K562 (cell line): ENCODE data around the gene TTC27. TPM values are rescaled to one million over a fixed set of nuclear protein-coding genes. Genes with fewer than 3 reads are reported as not detected.

ENCODE experiments used
- ATAC-seq: fragments of 200-7000 bp; cut with Tn5 transposase; 3 replicates; pipeline ENCODE4 v1.9.1; 2020; ENCODE audit warnings: moderate library complexity
- BruUV-seq: library from RNA; stranded (reverse); fragments of 400-500 nt; replicated peaks from 2 replicates; lab custom pipeline; 2021; lab: Mats Ljungman, UMichigan
- CTCF ChIA-PET: fragments of 300-600 bp; formaldehyde crosslinking; extraction: SDS; loops from one replicate; lab custom pipeline; 2021; ENCODE audit warnings: low intra/inter-chr PET ratio; lab: Yijun Ruan, JAX
- POLR2A ChIA-PET: fragments of 300-600, 350-650 bp; sonication (Branson Sonifier 250); formaldehyde crosslinking; extraction: SDS; loops from one replicate; lab custom pipeline; 2021; ENCODE audit warnings: antibody characterized with exemption, inconsistent platforms; lab: Yijun Ruan, JAX
- DNase-seq, 4 experiments: peaks; one replicate each; pipeline versions ENCODE4 v3.0.0 to v3.0.0-alpha.2; 2011 to 2018; ENCODE audit warnings: low spot score in 3 of 4, mixed read lengths in 3 of 4; ENCODE audit errors: extremely low read depth in 1 of 4
- FAIRE-seq: peaks from 2 replicates; lab custom pipeline; 2011; peaks lifted over from hg19 to GRCh38; lab: Jason Lieb, UNC
- H2AFZ ChIP-seq: 2 replicates; pipeline ENCODE4 v1.6.0; 2011; ENCODE audit warnings: low read depth, low read length, control low read depth, inconsistent platforms
- H3K27ac ChIP-seq: fragments of 200-600 bp; 3 replicates; pipeline ENCODE4 v1.8.0; 2011; ENCODE audit warnings: low read depth, mild to moderate bottlenecking, control low read depth, inconsistent platforms, low read length, moderate library complexity, mixed read lengths; ENCODE audit errors: extremely low read depth
- H3K27me3 ChIP-seq, 2 experiments: fragments of 300-600 bp in 1 of 2; 2 replicates in 1 of 2; 3 replicates in 1 of 2; pipeline versions ENCODE4 v1.6.0 to v1.8.0; 2011; ENCODE audit warnings: inconsistent platforms in 2 of 2, low read length in 2 of 2, mild to moderate bottlenecking in 1 of 2, mixed read lengths in 1 of 2, moderate library complexity in 1 of 2; ENCODE audit not compliant: control insufficient read depth in 2 of 2, insufficient read depth in 2 of 2
- H3K36me3 ChIP-seq: fragments of 300-600 bp; 3 replicates; pipeline ENCODE4 v1.8.0; 2011; ENCODE audit warnings: mild to moderate bottlenecking, low read length, inconsistent platforms; ENCODE audit not compliant: control insufficient read depth, insufficient read depth
- H3K4me1 ChIP-seq, 2 experiments: fragments of 200-600 bp in 1 of 2; replicated peaks in 1 of 2; 2 replicates in 1 of 2; 3 replicates in 1 of 2; pipeline versions ENCODE4 v1.5.1 to v1.8.0; 2011; ENCODE audit warnings: inconsistent platforms in 2 of 2, low read length in 2 of 2, mild to moderate bottlenecking in 1 of 2, mixed read lengths in 1 of 2, moderate library complexity in 1 of 2; ENCODE audit not compliant: control insufficient read depth in 2 of 2, insufficient read depth in 2 of 2
- H3K4me2 ChIP-seq: 2 replicates; pipeline ENCODE4 v1.6.1; 2011; ENCODE audit warnings: low read length, control low read depth, inconsistent platforms, mixed read lengths; ENCODE audit not compliant: insufficient read depth
- H3K4me3 ChIP-seq: fragments of 200-600 bp; sonication (generic), shearing (Covaris generic); 2 replicates; pipeline ENCODE4 v1.5.1; 2016; ENCODE audit warnings: control low read depth, inconsistent platforms
- H3K79me2 ChIP-seq: fragments of 200-600 bp; 3 replicates; pipeline ENCODE4 v1.8.0; 2011; ENCODE audit warnings: low read length, inconsistent platforms; ENCODE audit not compliant: control insufficient read depth, insufficient read depth
- H3K9ac ChIP-seq, 2 experiments: 2 replicates each; pipeline versions ENCODE4 v1.6.0 to v1.6.1; 2011; ENCODE audit warnings: low read depth in 2 of 2, low read length in 2 of 2, control low read depth in 1 of 2, inconsistent platforms in 1 of 2, mild to moderate bottlenecking in 1 of 2, mixed read lengths in 1 of 2; ENCODE audit not compliant: insufficient read depth in 1 of 2
- H3K9me1 ChIP-seq: one replicate; pipeline ENCODE4 v1.6.0; 2011; ENCODE audit warnings: inconsistent platforms, mild to moderate bottlenecking, low read length, moderate library complexity; ENCODE audit not compliant: control insufficient read depth, insufficient read depth
- H3K9me3 ChIP-seq: replicated peaks from 2 replicates; pipeline ENCODE4 v1.5.1; 2011; ENCODE audit warnings: low read depth, low read length, inconsistent platforms; ENCODE audit not compliant: control insufficient read depth, insufficient read depth
- H4K20me1 ChIP-seq: replicated peaks from 2 replicates; pipeline ENCODE4 v1.6.1; 2011; ENCODE audit warnings: low read length, inconsistent platforms, mixed read lengths; ENCODE audit not compliant: control insufficient read depth, insufficient read depth
- ADNP ChIP-seq: fragments of 200-800 bp; sonication (Bioruptor generic); IDR thresholded peaks from 2 replicates; pipeline ENCODE4 v1.6.1; 2016; ENCODE audit warnings: missing genetic modification characterization, missing compliant biosample characterization
- ATF7 ChIP-seq: fragments of 450-650 bp; IDR thresholded peaks from 2 replicates; pipeline ENCODE4 v1.7.1; 2014; ENCODE audit warnings: mild to moderate bottlenecking, moderate library complexity
- EP400 ChIP-seq: fragments of 450-650 bp; IDR thresholded peaks from 2 replicates; pipeline ENCODE4 v1.6.1; 2017; ENCODE audit warnings: antibody characterized with exemption, mild to moderate bottlenecking, moderate library complexity
- FOXA3 ChIP-seq, 2 experiments: fragments of 450-650 bp in 1 of 2; sonication (generic) in 1 of 2; formaldehyde crosslinking; IDR thresholded peaks in 1 of 2; conservative IDR thresholded peaks in 1 of 2; 2 replicates each; pipeline versions ENCODE4 v1.4.0 to v1.8.0; 2020 to 2022; ENCODE audit warnings: mild to moderate bottlenecking in 2 of 2, missing genetic modification reagents in 1 of 2
- ILK ChIP-seq: fragments of 450-650 bp; IDR thresholded peaks from 2 replicates; pipeline ENCODE4 v1.6.1; 2016; ENCODE audit warnings: missing genetic modification characterization, low read depth, mild to moderate bottlenecking, missing compliant biosample characterization, moderate library complexity, borderline replicate concordance
- MAX ChIP-seq: sonication (generic); formaldehyde crosslinking; IDR thresholded peaks from 2 replicates; pipeline ENCODE4 v1.9.0; 2022; ENCODE audit warnings: mild to moderate bottlenecking, missing genetic modification reagents
- NCOA4 ChIP-seq: fragments of 450-650 bp; IDR thresholded peaks from 2 replicates; pipeline ENCODE4 v1.6.1; 2018; ENCODE audit warnings: mild to moderate bottlenecking; ENCODE audit not compliant: partially characterized antibody
- PTRF ChIP-seq: fragments of 450-650 bp; IDR thresholded peaks from 2 replicates; pipeline ENCODE4 v1.6.1; 2016; ENCODE audit warnings: mild to moderate bottlenecking, missing genetic modification characterization, missing compliant biosample characterization
- RNF2 ChIP-seq: sonication (generic); IDR thresholded peaks from 2 replicates; pipeline ENCODE4 v1.6.1; 2016
- SAP30 ChIP-seq: fragments of 200-600 bp; sonication (generic); IDR thresholded peaks from 2 replicates; pipeline ENCODE4 v1.6.1; 2012; ENCODE audit warnings: borderline replicate concordance, low read depth, mild to moderate bottlenecking, moderate library complexity, low read length, control low read depth, inconsistent platforms; ENCODE audit not compliant: insufficient read depth, poor library complexity, severe bottlenecking
- SMARCB1 ChIP-seq: IDR thresholded peaks from 2 replicates; pipeline ENCODE4 v1.6.1; 2011; ENCODE audit warnings: improper control_type of control experiment, low read depth; ENCODE audit not compliant: insufficient read length
- SREBF1 ChIP-seq: fragments of 150-350 bp; IDR thresholded peaks from 2 replicates; pipeline ENCODE4 v1.6.1; 2014; ENCODE audit warnings: antibody characterized with exemption, low read depth, low read length, borderline replicate concordance
- TCF3 ChIP-seq: sonication (generic); formaldehyde crosslinking; IDR thresholded peaks from 2 replicates; pipeline ENCODE4 v1.4.0; 2020; ENCODE audit warnings: mild to moderate bottlenecking, missing genetic modification reagents
- U2AF1 ChIP-seq: fragments of 200-400 bp; formaldehyde crosslinking; optimal IDR thresholded peaks from 2 replicates; pipeline ENCODE3; 2017; ENCODE audit warnings: mild to moderate bottlenecking, low read depth, low read length, moderate library complexity
- ZNF445 ChIP-seq: fragments of 250-450 bp; sonication (Bioruptor Pico); IDR thresholded peaks from 2 replicates; pipeline ENCODE4 v1.4.0; 2020; ENCODE audit warnings: low read depth, mild to moderate bottlenecking, moderate library complexity
- ZNF57 ChIP-seq: fragments of 450-650 bp; formaldehyde crosslinking; IDR thresholded peaks from 2 replicates; pipeline ENCODE4 v1.4.0; 2020; ENCODE audit warnings: mild to moderate bottlenecking, moderate library complexity
- WGBS: fragments of 100-300 bp; shearing (Covaris generic); methylation state at CpG from one replicate; pipeline ENCODE4 v1.1.6; 2016; ENCODE audit warnings: low coverage, mixed read lengths; ENCODE audit not compliant: insufficient coverage; ENCODE audit errors: missing lambda C conversion rate; 5-methylcytosine and 5-hydroxymethylcytosine counted together
- in situ Hi-C: fragments of 300-500 bp; cut with MboI; formaldehyde crosslinking; loops from 4 replicates; pipeline ENCODE4 v1.15.0; 2018; ENCODE audit warnings: inconsistent platforms, mixed read lengths
- intact Hi-C: fragments of 100-400 bp; cut with micrococcal nuclease; formaldehyde crosslinking; loops from 2 replicates; pipeline ENCODE4 v1.14.2; 2022
- polyA plus RNA-seq, 8 experiments: library from polyadenylated mRNA; depleted of rRNA in 4 of 8; stranded (reverse) in 5 of 8; unstranded in 3 of 8; fragments of >200 nt; fragmentation: Nextera tagmentation in 2 of 8; fragmentation: Illumina TruSeq in 1 of 8; extraction: Ambion mirVana in 2 of 8; extraction: Trizol in 1 of 8; gene quantifications; 2 replicates each; pipeline versions ENCODE4 v1.2.1 to v1.2.3, GENCODE V29; 2011 to 2014; ENCODE audit warnings: inconsistent platforms in 1 of 8, missing spikeins in 1 of 8
- total RNA-seq, 7 experiments: library from RNA; depleted of rRNA in 6 of 7; stranded (reverse); fragments of >200 nt in 6 of 7; fragmentation: Illumina TruSeq in 2 of 7; extraction: Trizol in 2 of 7; gene quantifications; 2 replicates each; pipeline versions ENCODE4 v1.2.1 to v1.2.3, GENCODE V29; 2011 to 2021; ENCODE audit warnings: low replicate concordance in 1 of 7
- TF ChIP-seq, protein P1 (sequence below): fragments of 250-450 bp; sonication (Bioruptor Pico); IDR thresholded peaks from 2 replicates; pipeline ENCODE4 v1.5.0; 2020; ENCODE audit warnings: mild to moderate bottlenecking, borderline replicate concordance
- TF ChIP-seq, protein P2 (sequence below): sonication (generic); IDR thresholded peaks from 2 replicates; pipeline ENCODE4 v1.6.1; 2016

The TTC27 gene
- total and polyA plus RNA-seq, 9 of the 15 experiments (the other 6 are each of a cell fraction or from before 2014, with no cell fraction given): 44.3 to 93.4 (median 57.3) TPM

DNA sequence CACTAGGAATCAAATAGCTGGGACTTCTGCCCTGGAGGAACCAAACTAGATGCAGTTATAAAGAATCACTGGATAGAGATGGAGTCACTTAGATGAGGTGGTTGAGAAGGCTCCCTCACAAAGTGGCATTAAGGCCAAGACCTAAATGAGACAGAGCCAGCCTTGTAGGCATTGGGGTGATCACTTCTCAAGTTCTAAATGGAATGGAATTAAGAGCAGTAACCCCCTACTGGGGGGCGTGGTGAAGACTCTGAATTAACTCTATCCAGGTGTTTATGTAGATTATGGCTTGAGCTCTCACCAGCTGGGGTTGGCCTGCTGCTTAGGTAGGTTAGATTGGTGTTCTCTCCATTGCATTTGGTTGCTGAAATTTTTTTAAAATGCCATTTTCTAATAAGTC lies 71.3 kb downstream of the TTC27 start (continued):
- no peak for TF ChIP-seq SAP30
- no peak for TF ChIP-seq EP400
- TF ChIP-seq ILK: no peak
- no peak for TF ChIP-seq ZNF57 (CRISPR knock-in tag)
- TF ChIP-seq RNF2: no peak
- TF ChIP-seq TCF3: no peak
- TF ChIP-seq, protein P1, sequence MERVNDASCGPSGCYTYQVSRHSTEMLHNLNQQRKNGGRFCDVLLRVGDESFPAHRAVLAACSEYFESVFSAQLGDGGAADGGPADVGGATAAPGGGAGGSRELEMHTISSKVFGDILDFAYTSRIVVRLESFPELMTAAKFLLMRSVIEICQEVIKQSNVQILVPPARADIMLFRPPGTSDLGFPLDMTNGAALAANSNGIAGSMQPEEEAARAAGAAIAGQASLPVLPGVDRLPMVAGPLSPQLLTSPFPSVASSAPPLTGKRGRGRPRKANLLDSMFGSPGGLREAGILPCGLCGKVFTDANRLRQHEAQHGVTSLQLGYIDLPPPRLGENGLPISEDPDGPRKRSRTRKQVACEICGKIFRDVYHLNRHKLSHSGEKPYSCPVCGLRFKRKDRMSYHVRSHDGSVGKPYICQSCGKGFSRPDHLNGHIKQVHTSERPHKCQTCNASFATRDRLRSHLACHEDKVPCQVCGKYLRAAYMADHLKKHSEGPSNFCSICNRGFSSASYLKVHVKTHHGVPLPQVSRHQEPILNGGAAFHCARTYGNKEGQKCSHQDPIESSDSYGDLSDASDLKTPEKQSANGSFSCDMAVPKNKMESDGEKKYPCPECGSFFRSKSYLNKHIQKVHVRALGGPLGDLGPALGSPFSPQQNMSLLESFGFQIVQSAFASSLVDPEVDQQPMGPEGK (CRISPR knock-in tag): no peak

DNA sequence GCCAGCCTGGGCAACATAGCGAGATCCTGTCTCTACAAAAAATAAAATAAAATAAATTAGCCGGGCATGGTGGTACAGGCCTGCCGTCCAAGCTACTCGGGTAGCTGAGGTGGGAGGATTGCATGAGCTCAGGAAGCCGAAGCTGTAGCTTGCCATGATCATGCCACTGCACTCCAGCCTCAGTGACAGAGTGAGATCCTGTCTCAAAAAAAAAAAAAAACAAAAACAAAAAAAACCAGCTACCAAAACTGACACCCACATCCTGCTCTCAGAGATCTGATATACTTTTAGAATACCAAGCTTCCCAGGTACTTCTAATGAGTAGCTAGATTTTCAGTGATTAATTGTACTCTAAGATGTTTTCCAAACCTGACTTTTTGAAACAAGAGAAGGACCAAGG lies 74.0 kb downstream of the TTC27 start:
- H3K9me3 ChIP-seq: no peaks in the 10 kb centered on the region
- TF ChIP-seq SREBF1: no peak
- TF ChIP-seq ADNP: no peak
- TF ChIP-seq, protein P2, sequence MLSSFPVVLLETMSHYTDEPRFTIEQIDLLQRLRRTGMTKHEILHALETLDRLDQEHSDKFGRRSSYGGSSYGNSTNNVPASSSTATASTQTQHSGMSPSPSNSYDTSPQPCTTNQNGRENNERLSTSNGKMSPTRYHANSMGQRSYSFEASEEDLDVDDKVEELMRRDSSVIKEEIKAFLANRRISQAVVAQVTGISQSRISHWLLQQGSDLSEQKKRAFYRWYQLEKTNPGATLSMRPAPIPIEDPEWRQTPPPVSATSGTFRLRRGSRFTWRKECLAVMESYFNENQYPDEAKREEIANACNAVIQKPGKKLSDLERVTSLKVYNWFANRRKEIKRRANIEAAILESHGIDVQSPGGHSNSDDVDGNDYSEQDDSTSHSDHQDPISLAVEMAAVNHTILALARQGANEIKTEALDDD: no peak
- TF ChIP-seq ZNF445 (CRISPR knock-in tag): no peak
- TF ChIP-seq MAX: no peak
- no peak for TF ChIP-seq SMARCB1
- no peak for TF ChIP-seq NCOA4
- TF ChIP-seq FOXA3 (CRISPR knock-in tag; conservative IDR thresholded peaks at IDR 0.05 in 1 of 2, IDR thresholded peaks at IDR 0.05 in 1 of 2): no peak
- no peak for TF ChIP-seq U2AF1
- no peak for TF ChIP-seq PTRF (tag)
- no peak for TF ChIP-seq ATF7
- 87% methylated on average over 4 of the region's 5 CpGs for WGBS
- H3K4me3 ChIP-seq: no peak overlapping the region
- no peaks in the 10 kb centered on the region for H4K20me1 ChIP-seq
- H2AFZ ChIP-seq: no peak overlapping the region
- ChIA-PET POLR2A (no interaction called here), CTCF (no interaction called here)
- no peak for FAIRE-seq
- no peak for ATAC-seq
- no peak overlapping the region for H3K27ac ChIP-seq
- in situ Hi-C loops: no loop called here
- no peak overlapping the region for H3K9ac ChIP-seq
- peaks cover 28% of the 10 kb centered on the region; the same call in 2 of the 3 replicates for H3K36me3 ChIP-seq
- no peaks in the 10 kb centered on the region for H3K9me1 ChIP-seq
- peaks cover 0 to 6% of the 10 kb centered on the region in 2 experiments; a peak in 2 of 5 replicates for H3K4me1 ChIP-seq
- H3K79me2 ChIP-seq: no peaks in the 10 kb centered on the region
- no peak overlapping the region for H3K4me2 ChIP-seq
- H3K27me3 ChIP-seq: no peaks in the 10 kb centered on the region
- no TSS peak for BruUV-seq
- intact Hi-C loops: no loop called here
- no peak for DNase-seq
